CD4-positive, alpha-beta T cell treated with Interleukin-6 at 100 ng/mL for 8 hours (primary cell): ENCODE data around the gene LMF1.
"Not testable (repeated sequence)": the region's sequence is repeated elsewhere in the genome, so short reads cannot be mapped to it uniquely, and the experiment has no call there.

ENCODE experiments used
- DNase-seq: peaks from one replicate; pipeline ENCODE4 v3.0.0-alpha.2; 2020; ENCODE audit warnings: mixed read lengths, low spot score

LMF1 gene

DNA sequence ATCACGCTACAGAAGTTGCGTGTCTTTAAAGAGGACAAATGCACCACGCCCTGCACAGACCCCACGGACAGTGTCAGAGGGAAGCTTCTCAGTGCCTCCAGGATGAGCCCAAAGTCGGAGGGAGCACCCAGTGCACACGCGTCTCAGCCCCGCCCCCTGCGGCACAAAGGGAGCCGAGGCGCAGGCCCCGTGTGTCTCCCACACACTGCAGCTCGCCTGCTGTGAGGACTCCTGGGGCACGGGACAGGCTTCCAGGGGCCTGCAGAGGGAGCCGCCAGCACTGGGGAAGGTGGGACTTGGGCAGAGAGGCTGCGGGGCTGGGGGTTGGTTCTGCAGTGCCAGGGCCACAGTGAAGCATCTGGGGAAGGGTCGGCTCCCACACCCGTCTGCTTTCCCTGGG is 77.4 kb downstream of the LMF1 start:
- DNase-seq: no peak

DNA sequence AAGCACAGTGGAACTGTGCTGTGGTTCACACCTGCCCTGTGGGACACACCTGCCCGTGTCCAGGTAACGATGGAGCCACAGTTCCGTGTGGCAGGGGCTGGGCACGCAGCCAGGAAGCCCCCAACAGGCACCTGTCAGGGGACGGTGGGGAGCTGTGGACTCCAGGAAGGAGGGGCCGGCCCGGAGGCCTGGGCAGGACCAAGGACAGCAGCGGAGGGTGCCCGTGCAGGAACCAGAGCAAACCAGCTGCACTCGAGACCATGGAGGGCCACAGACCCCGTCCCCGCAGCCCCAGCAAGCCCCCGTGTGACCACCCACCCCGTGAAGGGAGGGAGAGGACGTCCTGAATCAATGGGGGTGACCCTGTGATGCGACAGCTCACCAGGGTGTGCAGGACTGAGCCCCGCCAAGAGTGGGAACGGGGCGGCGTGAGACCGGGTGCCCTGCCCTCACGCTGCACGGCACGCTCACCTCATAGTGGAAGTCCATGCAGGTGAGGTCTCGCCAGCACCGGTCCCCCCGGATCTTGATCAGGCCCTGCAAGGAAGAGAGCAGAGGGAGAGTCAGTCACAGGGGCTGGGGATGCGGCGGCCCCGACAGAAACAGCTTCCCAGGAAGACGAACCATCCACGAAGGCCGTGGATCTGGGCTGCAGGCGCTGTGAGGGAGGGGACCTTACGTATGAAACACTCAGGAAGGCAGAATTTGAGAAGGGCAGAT is 78.1 kb downstream of the LMF1 start:
- DNase-seq: no peak

DNA sequence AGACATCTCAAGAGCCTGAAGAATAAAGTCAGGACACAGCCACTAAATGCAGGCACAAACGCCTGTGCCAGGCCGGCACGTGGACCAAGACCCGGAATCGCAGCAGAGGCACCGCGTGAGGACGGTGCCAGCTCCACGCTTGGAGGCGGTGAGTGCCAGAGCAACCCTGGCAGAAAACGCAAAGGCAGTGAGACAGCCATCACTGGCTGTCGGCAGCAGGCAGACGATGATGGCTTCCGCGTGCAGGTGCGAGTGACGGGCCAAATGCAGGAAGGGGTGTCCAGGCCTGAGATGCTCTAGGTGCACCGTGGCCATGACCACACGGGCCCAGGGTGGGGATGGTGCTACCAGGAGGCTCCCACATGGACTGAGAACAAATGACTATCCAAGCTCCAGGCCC is 78.8 kb downstream of the LMF1 start:
- DNase-seq: no peak

DNA sequence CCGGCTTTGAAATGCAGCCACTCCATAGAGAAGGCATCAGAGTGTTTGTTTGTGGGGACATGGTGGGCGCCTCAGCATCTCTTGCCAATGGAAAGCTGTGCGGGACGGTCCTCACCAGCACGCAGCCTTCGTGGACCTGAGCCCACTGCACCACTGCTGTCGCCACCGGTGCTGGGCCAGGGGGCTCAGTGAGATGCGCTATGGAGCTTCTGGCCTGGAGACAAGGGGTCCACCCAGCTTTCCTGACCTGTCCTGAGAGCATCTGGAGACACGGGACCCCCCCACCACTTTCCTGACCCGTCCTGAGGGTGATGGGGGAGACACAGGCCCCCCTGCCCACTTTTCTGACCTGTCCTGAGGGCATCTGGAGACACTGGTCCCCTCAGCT is 79.4 kb downstream of the LMF1 start:
- no peak for DNase-seq

DNA sequence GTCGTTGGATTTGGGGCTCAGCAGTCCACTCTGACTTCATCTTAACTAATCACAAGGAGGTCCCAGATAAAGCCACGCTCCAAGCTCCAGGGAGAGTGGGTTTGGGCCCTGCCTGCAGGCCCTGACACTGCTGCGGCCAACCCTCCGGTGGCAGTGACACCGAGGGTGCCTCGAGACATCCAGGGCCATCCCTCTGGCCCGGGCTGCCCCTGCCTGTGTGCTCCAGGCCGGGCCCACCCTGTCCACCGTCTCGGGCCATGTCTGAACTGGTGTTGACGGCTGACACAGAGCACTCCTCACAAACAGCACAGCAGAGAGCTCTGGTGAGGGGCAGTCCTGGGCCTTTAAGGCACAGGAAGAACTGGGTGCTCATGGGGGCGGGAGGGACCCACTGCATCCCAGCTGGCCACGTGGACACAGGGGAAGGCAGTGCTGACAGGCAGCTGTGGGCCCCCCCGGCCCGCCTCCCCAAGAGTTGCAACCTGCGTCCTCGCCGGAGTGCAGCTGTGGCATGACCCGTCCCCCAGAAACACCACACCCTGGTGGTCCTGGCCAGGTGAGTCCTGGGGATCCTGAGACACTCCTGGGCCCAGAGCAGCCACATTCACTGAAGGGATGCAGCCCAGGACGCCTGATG is 80.0 kb downstream of the LMF1 start:
- no peak for DNase-seq

DNA sequence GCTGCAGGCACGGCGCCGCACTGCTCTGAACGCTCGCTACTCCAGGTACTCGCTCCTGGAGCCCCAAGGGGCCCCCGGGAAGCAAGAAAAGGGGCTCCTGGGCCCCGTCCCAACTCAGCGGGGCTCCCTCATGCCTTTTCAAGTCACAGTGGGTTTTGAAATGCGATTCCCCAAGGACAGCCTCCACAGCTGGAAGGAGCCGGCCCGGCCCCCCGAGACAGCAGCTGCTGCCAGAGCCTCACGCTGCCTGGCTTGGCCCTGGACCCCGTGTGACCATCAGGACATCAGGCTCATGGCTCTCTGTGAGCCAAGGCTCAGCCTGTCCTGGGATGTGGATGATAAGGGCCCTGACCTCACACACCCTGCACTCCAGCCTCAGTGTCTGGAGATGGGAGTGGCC is 80.6 kb downstream of the LMF1 start:
- DNase-seq: no peak

DNA sequence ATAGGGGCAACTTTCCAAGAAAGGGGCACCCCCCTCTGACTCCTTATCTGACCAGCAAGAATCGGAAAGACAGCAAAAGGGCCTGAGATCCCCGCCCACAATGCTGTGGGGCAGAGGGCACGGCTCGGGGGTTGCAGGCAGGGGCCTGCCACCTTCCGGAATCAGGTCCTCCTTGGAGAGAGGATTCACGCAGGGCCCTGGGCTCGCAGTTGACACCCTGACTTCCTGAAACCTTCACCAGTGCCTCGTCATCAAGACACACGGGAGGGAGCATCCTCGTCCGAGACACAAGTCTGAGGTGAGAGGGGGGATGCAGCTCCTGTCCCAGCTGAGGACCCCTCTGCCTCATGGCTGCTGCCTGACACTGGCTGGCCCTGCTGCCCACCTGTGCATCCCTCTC is 81.2 kb downstream of the LMF1 start:
- no peak for DNase-seq

DNA sequence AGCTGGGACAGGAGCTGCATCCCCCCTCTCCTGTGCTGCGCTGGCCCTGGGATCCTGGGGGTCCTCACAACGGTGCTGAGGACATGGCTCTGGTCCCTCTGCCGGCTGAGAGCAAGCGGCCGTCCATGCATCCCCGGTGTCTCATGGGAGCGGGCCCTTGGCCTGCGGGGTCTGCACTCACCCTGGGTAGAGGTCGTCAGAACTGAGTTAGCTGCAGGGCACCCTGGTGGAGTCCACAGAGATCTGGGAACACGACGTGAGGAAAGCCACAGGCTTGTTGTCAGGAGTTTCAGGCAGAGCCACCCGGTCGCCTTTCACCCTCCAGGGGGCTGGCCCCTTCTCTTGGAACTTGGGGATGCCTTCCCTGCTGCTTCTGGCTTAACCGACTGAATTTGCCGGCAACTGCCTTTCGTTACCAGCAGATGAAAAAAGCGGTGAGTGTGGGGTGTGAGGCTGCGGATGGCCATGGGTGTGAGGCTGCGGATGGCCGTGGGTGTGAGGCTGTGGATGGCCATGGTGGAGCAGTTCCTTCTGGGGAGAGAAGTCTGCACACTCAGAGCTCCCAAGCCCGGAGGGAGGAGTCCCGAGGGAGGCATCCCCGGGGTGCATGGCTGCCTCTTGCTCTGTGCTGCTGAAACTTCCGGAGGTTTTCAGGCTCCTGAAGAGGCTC is 81.7 kb downstream of the LMF1 start:
- no peak for DNase-seq

DNA sequence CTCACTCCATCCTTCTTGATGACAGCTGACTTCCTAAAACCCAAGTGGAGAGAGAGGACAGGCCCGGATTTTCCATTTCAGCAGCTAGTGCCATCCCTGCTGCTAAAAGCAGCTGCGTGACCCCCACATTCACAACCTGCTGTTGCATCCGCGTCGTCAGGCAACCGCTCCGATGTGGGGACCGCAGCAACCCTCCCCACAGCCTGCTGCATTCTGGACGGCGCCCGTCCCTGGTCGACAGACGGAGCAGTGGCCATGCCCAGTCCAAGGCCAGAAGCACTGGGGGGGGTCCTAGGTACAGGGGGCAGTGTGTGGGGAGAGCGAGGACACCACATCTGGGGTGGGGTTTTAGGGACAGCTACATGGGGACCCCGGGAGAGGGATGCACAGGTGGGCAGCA is 82.3 kb downstream of the LMF1 start:
- DNase-seq: not testable (repeated sequence)

DNA sequence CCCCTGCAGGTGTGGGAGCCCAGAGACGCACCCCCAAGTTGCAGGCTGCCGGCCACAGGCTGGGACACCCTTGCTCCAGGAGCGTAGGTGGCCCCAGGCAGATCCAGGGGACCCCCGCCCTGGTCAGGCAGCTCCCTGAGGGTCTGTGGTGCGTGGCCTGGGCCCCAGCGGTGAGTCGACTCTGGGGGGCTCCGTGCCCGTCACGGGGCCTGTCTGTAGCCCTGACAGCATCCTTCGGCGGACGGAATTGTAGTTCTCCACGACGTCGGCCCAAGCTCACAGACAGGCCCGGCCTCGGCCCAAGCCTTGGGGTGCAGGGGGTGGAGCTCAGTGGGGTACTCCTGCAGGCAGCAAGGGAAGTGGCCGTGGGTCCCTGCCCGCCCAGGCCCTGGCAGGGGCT is 82.9 kb downstream of the LMF1 start:
- DNase-seq: no peak

DNA sequence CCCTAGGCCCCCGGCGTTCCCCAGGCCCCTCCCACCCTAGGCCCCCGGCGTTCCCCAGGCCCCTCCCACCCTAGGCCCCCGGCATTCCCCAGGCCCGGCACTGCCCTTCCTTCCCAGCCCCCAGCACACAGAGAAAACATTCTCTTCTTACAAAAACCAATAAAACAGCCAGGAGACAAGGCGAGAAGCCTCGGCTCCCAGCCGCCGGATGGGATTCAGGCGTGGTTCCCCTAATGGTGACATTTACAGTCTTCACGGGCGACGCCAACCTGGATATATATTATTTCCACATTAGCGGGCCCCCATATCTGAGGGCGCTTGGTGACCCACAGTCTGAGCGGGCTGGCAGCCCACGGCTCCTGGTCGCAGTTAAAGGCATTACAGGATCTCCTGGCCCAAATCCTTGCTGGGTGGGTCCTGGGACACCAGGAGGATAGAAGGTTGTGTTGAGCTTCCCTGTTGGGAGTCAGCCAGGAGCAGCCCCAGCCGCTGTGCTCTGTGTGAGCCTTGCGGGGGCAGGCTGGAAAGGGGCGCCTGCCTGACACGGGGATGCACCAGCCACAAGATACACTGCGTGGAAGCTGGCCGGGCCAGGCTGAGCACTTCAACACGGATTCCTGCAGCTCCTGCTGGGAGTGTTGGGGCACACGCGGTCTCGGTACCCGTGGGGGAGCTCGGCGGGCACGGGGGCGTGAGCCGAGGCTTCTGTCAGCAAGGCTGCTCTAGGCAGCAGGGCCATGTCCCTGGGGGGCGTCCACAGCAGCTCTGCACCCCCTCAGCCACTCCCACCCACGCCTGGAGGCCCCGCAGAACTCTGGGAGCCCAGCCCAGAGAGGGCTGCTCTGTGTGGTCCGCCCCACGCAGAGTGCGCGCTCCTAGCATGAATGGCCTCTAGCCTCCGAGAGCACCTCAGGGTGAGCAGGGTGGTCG is 83.7 kb downstream of the LMF1 start:
- DNase-seq: no peak

DNA sequence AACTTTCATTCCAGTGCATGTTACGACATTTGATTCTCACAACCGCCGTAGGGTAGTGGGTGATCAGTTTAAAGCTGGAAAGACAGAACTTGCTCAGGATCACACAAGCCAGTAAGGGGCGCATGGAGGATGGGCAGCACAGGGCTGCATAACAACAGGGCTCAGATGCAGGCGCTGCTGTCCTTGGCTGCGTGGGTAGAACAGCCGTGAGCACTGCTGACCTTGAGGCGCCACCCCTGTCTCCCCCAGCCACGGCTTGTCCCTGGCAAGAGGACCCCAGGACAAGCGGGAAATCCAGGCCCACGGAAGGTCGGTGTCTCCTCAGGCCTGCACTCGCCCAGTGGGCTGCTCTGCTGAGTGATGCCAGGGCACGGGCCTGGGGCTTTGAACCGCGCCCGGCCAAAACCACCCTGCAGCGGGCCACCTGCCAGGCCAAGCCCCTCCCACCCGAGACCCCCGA is 84.7 kb downstream of the LMF1 start:
- no peak for DNase-seq

DNA sequence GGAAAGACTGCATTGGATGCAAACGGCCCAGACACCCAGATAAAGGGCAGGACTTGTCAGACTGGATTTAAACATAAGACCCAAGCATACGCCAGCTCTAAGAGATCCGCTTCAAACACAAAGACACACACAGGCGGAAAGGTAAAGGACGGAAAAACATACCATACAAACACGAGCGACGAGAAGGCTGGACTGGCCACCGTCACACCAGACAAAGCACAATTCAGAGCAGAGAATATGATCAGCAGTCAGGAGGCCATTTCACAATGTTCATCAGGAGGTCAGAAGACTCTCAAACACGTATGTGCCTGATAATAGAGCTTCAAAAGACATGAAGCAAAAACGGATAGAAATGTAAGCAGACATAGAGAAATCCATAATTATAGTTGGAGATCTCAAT is 85.4 kb downstream of the LMF1 start:
- no peak for DNase-seq

DNA sequence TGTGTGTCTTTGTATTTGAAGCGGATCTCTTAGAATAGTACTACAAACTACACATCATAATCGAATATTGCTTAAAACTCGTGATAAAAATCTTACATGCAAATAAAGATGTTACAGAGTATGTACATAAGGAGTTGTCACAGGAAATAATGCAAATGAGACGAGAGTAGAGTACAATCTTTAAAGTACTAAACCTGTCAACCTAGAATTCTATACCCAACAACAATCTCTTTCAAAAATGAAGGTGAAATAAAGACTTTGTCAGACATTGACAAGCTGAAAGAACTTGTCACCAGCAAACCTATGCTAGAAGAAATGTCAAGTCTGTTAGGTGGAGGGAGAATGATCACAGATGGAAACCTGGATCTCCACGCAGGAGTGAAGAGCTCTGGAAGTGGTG is 86.6 kb downstream of the LMF1 start:
- no peak for DNase-seq

DNA sequence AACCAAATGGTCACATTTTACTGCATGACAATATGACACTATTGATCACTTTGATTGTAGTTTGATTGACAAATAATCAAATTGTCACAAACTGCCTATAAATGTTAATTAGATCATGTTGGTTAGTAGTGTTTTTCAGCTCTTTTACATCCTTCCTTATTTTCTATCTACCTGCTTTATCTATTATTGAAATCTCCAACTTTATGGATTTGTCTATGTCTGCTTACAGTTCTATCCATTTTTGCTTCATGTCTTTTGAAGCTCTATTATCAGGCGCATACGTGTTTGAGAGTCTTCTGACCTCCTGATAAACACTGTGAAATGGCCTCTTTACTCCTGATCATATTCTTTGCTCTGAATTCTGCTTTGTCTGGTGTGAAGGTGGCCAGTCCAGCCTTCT is 87.0 kb downstream of the LMF1 start:
- no peak for DNase-seq

DNA sequence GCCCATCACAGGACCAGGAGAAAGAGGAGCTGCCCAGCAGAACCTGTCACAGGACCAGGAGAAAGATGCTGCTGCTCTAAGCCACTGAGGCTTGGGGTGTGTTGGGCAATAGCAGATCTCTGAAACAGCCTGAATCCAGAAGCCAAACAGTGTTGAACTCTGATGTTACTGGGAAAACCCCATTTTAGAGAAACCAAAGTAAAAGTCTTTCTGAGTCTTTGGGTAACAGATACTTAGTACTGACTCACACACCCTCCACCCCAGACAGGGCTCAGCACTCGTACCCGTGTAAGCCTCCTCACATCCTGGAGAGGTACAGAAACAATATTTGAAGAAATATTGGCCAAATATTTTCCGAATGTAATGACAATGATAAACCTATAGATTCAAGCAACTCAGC is 87.4 kb downstream of the LMF1 start:
- DNase-seq: no peak

DNA sequence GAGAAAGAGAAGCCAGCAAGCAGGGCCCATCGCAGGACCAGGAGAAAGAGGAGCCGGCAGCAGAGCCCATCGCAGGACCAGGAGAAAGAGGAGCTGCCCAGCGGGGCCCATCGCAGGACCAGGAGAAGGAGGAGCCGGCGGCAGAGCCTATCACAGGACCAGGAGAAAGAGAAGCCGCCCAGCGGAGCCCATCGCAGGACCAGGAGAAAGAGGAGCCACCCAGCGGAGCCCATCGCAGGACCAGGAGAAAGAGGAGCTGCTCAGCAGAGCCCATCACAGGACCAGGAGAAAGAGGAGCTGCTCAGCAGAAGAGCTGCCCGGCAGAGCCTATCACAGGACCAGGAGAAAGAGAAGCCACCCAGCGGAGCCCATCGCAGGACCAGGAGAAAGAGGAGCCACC is 88.1 kb downstream of the LMF1 start:
- DNase-seq: not testable (repeated sequence)

DNA sequence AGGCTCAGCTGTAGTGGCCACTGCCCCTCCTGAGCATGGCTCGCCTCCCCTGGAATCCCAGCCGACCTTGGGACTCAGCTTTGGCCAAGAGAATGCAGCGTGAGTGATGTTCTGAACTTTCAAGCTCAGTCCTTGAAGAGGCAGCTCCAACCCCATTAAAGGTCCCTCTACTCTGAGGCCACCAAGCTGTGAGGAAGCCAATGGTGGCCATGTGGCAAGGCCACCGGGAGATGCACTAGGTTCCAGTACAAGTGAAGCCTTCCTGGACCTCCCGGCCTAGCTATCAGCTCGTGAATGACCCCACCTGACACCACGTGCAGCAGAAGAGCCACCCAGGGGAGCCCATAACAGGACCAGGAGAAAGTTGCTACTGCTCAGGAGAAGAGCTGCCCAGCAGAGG is 88.5 kb downstream of the LMF1 start:
- no peak for DNase-seq

DNA sequence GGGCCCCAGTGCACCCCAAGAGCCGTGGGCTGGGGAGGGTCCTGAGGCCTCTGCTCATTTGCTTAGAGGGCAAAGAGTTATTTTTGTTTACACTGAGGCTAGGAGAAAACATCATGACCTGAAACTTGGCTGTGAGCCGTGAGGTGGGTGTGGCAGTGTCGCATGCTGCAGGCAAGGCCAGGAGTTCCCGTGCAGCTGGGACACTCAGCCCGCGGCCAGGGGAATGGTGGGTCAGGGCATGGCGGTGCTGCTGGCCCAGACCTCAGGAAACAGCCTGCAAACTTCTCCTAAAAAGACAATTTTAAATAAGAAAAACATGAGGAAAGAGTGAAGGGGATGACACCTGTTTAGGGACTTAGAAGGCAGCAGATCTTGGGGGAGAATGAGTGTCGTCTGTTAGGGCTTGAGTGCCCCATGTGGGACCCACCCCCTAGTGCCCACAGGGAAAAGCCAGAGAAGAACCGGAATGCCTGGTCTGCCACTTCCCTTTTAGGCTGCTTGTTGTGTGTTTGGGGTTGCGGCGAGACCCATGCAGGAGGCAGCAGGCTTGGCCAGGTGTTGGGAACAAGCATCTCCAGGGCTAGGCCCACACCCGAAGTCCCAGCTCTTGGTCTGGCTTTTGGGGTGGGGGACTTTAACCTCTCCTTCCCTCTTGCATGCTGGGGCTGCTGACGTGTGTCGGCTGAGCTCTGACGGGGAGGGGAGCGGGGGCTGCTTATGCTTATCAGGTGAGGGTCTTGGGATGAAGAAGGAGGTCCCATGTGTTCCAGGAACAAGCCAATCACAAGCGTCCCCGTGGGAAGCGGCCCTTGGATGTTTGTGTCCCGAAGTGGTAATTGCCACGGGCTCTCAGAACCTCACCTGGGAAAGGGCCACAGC is 89.3 kb downstream of the LMF1 start:
- DNase-seq: no peak

DNA sequence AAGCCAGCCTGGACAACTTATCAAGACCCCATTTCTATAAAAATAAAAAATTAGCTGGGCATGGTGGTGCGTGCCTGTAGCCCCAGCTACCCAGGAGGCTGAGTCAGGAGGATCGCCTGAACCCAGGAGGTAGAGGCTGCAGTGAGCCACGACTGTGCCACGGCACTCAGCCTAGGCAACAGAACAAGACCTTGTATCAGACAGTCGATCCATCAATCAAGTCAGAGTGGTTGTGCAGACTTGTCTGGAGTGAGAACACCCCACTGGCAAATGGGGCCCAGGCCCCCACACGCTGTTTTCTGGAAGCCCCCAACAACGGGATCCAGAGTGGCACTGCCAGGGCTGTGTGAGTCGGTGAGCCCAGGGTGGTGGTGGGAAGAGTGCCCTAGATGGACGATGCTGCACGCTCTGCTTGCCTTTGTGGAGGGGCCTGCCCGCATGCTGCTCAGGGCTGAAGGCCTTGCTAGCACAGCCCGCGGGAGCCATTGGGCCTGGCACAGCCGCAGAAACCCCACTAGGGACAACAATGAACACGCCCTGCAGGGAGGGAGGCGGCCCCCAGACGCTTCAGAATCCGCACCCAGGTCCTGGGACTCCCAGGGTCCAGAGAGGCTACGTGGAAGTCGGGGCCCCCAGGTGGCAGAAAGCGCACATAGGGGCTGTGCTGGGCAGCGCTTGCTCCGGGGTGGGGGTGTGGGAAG is 90.2 kb downstream of the LMF1 start:
- no peak for DNase-seq

DNA sequence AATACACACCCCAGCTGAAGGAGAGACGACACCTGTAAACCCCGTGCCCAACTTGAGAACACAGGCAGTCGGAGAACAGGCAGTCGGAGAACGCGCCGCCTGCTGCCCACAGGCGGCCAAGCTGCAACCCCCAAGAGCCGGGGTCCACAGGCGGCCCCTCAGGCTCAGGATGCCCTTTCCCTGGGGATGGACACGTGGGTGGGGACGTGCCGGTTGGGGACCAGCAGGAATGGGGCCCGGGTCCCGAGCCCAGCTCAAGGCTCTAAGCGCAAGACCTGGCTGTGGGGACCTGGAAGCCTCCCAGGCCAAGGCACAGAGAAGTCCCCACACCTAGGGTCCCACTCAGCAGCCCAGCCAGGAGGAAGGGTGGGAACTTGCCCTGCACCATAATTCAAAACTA is 90.8 kb downstream of the LMF1 start:
- no peak for DNase-seq
